ENCODE results near the gene IRGQ. TPM values are rescaled to one million over a fixed set of nuclear protein-coding genes. Genes with fewer than 3 reads are reported as not detected.
"Not testable (repeated sequence)": the region's sequence is repeated elsewhere in the genome, so short reads cannot be mapped to it uniquely, and the experiment has no call there.

IRGQ gene
- total RNA-seq, 1 donor from 2014 or later = 10.5 TPM

- no peak for ATAC-seq
Measured at GRCh38 chr19:43597876-43598275, 1.9 kb upstream of the IRGQ start.

GRCh38 chr19:43596842-43597461 is 1.0 kb upstream of the IRGQ start:
- ATAC-seq = no peak

- peak; percentile 1 for ATAC-seq
Measured at GRCh38 chr19:43595605-43595998, 332 bp downstream of the IRGQ start.

DNA sequence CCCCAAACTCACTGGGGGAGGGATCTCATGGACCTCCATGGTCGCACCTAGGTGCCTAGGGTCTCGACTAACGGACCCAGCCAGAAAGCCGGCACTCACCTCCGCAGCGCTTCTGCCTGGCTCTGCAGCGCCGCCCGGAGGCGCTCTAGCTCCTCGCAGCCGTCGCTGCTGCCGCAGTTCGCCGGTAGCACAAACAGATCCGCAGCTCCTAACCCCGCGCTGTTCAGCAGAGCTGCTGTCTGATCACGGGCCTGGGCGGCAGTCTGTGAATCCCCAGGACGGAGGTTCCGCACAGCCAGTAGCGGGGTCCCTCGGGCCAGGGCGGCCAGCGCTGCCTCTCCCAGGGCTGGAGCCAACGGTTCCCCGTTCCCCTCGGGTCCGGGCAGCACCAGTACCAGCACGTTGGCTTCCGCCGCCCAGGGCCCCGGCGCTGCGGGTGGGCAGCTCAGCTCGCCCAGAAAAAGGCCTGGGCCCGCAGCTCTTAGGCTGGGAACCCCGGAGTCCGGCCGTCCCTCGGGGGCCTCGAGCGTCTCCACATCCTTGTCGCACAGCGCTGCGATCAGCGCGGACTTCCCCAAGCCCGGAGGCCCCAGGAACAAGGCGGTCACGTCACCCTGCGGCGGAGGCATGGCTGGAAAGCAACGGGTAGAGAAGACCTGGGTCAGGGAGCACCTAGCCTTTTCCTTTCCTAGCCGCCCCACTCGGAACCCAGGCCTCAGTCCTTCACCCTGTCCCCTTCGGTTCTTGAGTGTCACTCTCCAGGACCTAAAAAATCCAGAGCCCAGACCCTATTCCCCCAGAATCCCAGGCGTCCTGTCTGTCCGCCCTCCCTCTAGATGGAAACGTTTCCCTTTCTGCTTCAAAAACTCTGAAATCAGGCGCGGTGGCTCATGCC is 977 bp downstream of the IRGQ start:
- ATAC-seq = peak; percentile 45

DNA sequence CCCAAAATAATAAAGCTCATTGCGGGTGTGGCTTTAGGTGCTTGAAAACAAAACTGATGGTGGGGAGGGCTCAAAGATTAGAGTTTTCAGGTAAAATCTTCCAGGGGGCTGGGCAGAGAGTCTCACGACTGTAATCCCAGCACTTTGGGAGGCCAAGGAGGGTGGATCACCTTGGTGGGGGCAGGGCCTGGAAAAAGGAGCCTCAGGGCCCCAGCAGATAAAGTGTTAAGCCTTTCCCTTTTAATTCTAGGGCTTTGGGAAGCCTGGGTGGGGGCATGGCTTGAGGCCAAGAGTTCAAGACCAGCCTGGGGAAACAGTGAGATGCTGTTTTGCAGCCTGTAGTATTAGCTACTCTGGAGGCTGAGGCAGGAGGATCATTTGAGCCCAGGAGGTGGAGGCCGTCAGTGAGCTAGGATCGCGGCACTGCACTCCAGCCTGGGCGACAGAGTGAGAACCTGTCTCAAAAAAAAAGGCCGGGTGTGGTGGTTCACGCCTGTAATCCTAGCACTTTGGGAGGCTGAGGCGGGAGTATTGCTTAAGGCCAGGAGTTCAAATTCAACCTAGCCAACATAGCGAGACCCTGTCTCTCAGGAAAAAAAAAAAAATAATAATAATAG is 1.7 kb downstream of the IRGQ start:
- ATAC-seq = no peak

GRCh38 chr19:43592800-43593350 is 3.1 kb downstream of the IRGQ start:
- ATAC-seq = no peak

DNA sequence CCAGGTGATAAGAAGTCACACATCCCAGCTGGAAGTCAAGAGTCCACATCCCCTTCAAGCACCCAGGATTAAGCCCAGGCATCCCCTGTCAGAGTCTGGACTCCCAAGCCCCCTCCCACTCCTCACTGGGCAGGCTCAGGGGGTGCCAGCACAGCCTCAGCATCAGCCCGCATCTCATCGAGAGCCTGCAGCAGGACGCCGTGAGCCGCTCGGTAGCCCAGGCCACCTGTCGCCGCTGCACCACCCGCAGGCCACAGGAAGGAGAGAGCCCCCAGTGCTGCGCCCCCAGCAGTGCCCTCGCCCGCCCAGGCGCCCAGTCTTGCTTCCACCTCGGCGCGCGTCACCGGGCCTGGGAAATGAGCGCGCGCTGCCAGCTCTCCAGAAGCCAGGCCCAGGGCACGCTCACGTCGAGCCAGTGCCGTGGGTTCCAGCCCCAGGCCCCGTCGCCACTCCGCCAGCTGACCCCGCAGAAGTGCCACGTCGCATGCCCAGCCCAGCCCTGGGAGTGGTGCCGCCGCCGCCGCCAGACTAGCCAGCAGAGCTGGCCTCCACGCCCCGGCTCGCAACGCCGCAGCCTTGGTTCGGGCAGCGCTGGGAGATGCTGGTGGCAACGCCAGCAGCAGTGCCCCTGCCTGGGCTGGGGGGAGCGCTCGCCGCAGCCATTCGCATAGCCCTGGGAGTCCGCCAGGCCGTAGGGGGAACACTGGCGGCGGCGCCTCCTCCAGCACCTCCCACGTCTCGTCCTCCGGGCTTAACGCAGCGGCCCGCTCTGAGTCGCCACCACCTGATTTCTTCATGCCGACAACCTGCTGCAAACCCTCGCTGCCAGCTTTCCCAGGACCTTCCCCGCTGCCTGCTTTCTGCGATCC is 3.8 kb downstream of the IRGQ start:
- no peak for ATAC-seq

- ATAC-seq = no peak
Measured at GRCh38 chr19:43589678-43590077, 6.3 kb downstream of the IRGQ start.

DNA sequence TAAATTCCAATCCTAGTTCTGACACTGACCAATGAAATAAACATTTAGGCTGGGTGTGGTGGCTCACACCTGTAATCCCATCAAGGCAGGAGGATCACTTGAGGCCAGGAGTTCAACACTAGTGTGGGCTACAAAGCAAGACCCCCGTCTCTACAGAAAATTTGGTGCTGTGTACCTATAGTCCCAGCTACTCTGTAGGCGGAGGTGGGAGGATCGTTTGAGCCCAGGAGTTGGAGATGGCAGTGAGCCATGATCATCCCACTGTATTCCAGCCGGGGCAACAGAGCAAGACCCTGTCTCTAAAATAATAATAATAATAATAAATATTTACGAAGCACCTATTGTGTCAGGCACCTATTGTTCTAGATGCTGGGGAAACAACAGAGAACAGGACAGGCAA is 6.7 kb downstream of the IRGQ start:
- no peak for ATAC-seq

GRCh38 chr19:43587029-43587428 is 8.9 kb downstream of the IRGQ start:
- not testable (repeated sequence) for ATAC-seq

DNA sequence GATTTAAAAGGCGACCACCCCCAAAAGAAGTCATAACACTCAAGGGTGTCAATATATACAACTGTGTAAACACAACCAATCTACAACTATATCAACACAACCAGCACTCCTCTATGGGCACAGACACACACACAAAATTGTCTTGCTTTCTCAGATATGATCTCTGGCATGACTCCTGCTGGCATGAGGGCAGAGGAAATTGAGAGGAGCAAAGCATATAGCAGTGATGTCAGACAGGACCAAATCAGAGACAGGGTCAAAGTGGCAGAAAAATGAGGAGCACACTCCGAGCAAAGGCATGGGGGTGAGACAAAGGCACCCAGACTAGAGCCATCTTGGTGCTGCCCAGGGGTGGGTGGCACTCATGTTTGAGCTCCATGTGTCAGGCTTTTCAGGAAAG is 9.6 kb downstream of the IRGQ start:
- ATAC-seq = peak; percentile 12

- ATAC-seq = no peak
Measured at GRCh38 chr19:43584484-43584883, 11.4 kb downstream of the IRGQ start.

DNA sequence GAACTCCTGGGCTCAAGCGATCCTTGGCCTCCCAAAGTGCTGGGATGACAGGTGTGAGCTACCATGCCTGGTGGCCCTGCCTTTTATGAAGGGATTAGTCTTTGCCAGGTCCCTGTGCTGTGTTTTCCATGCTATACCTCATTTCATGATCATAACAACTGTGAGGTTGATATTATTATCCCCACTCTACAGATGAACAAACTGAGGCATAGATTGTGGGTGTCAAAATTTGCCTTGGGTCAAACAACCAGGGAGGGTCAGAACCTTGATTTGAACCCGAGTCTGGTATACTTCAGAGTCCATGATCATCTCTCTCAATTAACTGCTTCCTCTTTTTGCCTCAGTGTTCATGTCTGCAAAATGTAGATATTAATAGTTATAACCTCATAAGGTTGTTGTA is 13.4 kb downstream of the IRGQ start:
- no peak for ATAC-seq

GRCh38 chr19:43581467-43581866 is 14.5 kb downstream of the IRGQ start:
- ATAC-seq = no peak

GRCh38 chr19:43578787-43579186 is 17.1 kb downstream of the IRGQ start:
- no peak for ATAC-seq

GRCh38 chr19:43575955-43576878 is 19.7 kb downstream of the IRGQ start:
- ATAC-seq = peak; percentile 32

DNA sequence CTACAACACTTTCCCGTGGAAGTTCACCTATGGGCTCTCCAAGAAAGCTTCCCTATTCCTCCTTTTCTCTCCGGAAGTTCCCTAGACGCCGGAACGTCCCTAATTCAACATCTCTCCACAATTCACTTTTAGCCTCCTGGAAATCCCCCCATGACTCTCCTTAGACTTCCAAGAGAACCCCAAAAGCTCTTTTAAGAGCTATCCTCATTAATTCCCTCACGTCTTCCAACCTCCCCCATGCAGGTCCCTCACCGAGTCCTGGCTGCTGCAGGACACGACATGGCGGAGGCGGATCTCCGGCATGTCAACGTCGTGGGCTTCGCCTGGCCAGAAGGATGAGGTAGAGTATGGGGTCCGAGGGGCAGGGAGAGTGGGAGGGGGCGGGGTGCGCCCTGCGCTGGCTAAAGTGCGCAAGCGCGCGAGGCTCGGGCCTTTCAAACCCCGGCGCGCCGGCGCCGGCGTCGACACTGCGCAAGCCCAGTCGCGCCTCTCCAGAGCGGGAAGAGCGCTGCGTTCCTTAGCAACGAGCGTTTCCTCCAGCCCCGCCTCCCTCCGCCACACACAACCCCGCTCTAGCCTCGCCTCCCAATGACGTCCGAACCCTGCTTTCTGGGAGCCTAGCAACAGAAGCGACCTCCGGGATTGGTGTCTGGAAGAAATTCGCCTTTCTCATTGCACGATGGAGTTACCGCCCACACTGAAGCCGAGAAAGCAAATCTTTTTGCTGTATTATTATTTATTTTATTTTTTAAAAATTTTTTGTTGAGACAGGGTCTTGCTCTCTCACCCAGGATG is 20.6 kb downstream of the IRGQ start, which contains the start of the genes PINLYP and XRCC1:
Gene PINLYP (plus strand): TSS at position 646 of the 795 bp plus-strand sequence. CDS start 1,391 bp downstream, outside the sequence.
Gene XRCC1 (minus strand): TSS at position 372 of the 795 bp plus-strand sequence. CDS start 69 bp downstream, at position 303.
- ATAC-seq = peak; percentile 99

DNA sequence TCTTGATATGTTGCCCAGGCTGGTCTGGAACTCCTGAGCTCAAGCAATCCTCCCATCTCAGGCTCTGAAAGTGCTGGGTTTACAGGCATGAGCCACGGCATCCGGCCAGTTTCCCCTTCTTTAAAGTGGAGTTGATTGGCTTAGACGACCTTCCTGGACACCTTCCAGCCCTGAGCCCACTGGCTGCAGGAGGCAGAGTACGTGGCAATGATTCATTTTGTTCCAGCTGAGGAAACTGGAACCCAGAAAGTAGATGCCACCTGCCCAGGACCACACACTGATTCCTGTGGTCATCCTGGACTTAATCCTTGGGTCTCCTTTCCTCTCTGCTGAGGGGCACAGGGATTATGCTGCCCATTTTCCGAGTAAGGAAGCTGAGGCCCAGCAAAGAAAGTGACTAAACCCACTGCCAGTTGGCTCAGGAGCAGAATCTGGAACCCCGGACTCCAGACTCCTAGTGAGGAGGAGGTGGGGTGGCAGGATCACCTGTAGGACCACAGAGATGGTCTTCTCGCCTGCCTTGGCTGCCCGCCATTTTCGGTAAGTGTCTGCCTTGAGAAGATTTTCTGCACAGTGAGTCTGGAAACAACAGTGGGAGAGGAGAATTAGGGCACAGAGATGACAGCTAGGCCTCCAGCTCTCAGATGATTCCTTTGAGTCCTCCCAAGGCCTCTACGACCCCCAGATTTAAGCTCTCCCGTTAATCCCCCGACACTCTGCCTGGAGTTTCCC is 21.3 kb downstream of the IRGQ start:
- ATAC-seq = no peak

- ATAC-seq = no peak
Measured at GRCh38 chr19:43572171-43572588, 23.8 kb downstream of the IRGQ start.
